ENCODE results near the gene DPY19L1.
"Not testable (repeated sequence)": the region's sequence is repeated elsewhere in the genome, so short reads cannot be mapped to it uniquely, and the experiment has no call there.

The DPY19L1 gene

DNA sequence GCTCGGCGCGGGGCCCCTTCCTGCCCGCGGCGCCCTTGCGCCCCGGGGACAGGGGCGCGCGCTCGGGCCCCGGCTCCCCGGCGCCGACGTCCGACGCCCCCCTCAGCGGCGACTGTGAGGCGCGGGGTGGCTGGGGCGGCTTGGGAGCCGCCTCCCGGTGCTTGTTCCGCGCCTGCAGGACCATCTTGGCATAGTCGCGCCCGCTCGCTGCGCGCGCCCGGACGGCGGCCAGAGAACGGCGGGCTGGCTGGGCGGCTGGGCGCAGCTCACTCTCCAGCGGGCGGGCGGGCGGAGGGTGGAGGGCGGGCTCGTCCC lies at the start of gene DPY19L1:
TSS of gene DPY19L1 (minus strand) at position 275 of the 315 bp plus-strand sequence. CDS start at position 184, 91 bp downstream.
- in situ Hi-C loops (cut with HindIII; ENCODE audit: low sequenced_read_pairs): no loop called here
- H3K4me3 ChIP-seq (ENCODE audit: low read depth, low read length): peak within 1 kb of the TSS; percentile 73
- no peak for DNase-seq (ENCODE audit: low read depth)
- TF ChIP-seq, protein P1, sequence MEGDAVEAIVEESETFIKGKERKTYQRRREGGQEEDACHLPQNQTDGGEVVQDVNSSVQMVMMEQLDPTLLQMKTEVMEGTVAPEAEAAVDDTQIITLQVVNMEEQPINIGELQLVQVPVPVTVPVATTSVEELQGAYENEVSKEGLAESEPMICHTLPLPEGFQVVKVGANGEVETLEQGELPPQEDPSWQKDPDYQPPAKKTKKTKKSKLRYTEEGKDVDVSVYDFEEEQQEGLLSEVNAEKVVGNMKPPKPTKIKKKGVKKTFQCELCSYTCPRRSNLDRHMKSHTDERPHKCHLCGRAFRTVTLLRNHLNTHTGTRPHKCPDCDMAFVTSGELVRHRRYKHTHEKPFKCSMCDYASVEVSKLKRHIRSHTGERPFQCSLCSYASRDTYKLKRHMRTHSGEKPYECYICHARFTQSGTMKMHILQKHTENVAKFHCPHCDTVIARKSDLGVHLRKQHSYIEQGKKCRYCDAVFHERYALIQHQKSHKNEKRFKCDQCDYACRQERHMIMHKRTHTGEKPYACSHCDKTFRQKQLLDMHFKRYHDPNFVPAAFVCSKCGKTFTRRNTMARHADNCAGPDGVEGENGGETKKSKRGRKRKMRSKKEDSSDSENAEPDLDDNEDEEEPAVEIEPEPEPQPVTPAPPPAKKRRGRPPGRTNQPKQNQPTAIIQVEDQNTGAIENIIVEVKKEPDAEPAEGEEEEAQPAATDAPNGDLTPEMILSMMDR (IDR thresholded peaks at IDR 0.05; ENCODE audit: low read depth, low read length, missing control alignments): no peak

DNA sequence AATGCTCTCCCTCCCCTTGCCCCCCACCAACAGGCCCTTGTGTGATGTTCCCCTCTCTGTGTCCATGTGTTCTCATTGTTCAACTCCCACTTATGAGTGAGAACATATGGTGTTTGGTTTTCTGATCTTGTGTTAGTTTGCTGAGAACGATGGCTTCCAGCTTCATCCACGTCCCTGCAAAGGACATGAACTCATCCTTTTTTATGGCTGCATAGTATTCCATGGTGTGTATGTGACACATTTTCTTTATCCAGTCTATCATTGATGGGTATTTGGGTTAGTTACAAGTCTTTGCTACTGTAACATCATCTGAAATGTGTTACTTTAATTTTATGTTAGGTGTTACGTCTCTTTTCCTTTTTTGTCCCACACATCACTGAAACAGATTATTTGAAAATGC lies 42.2 kb upstream of the DPY19L1 start:
- H3K4me3 ChIP-seq (ENCODE audit: low read depth, low read length); in situ Hi-C loops (cut with HindIII; ENCODE audit: low sequenced_read_pairs); DNase-seq (ENCODE audit: low read depth): not testable (repeated sequence)

DNA sequence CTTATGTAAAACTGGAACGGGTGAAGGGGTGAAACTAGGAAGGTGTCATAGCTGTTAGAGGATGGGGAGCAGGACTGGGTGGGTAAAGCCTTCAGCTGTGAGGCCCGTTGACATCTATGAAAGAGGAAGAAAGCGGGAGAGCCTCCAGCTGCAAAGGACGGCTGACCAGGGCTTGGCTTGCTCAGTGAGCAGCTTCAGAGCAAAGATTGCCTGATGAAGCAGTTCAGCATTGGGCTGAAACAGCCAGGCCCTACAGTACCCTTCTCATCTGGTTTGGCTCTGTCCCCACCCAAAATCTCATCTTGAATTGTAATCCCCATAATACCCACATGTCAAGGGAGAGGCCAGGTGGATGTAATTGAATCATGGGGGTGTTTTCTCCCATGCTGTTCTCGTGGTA lies 36.7 kb upstream of the DPY19L1 start:
- H3K4me3 ChIP-seq (ENCODE audit: low read depth, low read length); in situ Hi-C loops (cut with HindIII; ENCODE audit: low sequenced_read_pairs); DNase-seq (ENCODE audit: low read depth): not testable (repeated sequence)

DNA sequence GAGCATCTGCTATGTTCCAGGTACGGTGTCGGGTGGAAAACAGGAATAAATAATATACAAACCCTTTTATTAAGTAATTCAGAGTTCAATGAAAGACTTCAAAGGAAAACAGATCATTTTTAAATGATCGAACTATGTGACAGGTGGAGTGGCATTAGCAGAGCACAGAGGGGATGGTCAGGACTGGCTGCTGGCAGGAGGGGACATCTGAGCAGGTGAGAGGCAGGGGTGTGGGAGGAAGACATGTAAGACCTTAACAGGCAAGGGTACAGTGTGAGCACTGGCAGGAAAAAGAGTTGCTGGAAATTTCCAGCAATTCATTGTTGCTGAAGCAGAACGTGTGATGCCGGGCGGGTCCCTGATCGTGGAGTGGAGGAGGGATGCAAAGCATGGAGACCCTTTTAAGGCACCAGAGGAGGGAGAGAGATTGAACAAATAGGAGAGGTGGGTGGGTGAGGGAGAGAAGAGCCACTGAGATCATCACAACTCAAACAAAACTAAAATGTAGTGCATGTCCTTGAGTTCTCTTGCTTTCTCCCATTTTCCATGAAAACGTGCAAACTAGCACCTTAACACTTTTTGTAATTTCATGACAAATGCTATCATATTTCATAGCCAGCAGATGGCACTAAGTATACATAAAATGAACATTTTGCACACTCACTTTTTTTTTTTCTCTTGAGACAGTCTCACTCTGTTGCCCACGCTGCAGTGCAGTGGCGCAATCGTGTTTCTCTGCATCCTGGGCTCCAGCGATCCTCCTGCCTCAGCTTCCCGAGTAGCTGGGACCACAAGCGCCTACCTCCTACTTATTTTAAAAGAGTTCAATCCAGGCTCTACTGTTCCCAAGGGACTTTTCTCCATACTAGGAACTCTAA lies 35.9 kb upstream of the DPY19L1 start:
- in situ Hi-C loops (cut with HindIII; ENCODE audit: low sequenced_read_pairs); DNase-seq (ENCODE audit: low read depth): not testable (repeated sequence)
- TF ChIP-seq, protein P1 (IDR thresholded peaks at IDR 0.05; ENCODE audit: low read depth, low read length, missing control alignments): peak; percentile 3

DNA sequence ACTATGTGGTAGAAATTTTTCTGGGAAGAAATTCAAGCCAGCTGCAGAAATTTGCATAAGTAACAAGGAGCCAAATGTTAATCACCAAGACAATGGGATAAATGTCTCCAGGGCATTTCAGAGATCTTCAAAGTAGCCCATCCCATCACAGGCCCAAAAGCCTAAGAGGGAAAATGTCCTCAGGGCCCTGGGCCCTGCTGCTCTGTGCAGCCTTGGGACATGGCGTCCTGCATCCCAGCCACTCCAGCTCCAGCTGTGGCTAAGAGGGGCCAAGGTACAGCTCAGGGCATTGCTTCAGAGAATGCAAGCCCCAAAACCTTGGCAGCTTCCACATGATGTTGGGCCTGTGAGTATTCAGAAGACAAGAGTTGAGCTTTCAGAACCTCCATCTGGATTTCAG lies 31.8 kb upstream of the DPY19L1 start:
- H3K4me3 ChIP-seq (ENCODE audit: low read depth, low read length); DNase-seq (ENCODE audit: low read depth); in situ Hi-C loops (cut with HindIII; ENCODE audit: low sequenced_read_pairs): not testable (repeated sequence)

More for the DNA sequence above, 35.9 kb upstream of the DPY19L1 start:
- H3K4me3 ChIP-seq (ENCODE audit: low read depth, low read length): not testable (repeated sequence)

DNA sequence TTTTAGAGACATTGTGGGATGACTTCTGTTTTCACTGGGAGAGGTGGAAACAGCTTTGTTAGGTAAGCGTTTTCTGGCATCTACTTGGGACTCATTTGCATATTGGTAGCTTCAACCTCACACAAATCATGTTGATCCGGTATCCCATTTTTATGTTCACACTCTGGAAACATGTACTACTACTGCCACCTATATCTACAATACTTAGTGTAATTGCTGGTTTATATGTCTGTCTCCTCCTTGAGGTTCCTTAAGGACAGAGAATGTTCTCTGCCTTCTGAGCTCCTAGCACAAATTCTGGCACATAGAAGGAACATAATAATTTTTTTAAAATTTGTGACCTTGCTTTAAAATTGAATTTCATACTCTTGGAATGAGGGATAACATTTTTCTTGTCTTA lies 28.1 kb upstream of the DPY19L1 start:
- H3K4me3 ChIP-seq (ENCODE audit: low read depth, low read length); DNase-seq (ENCODE audit: low read depth); in situ Hi-C loops (cut with HindIII; ENCODE audit: low sequenced_read_pairs): not testable (repeated sequence)

DNA sequence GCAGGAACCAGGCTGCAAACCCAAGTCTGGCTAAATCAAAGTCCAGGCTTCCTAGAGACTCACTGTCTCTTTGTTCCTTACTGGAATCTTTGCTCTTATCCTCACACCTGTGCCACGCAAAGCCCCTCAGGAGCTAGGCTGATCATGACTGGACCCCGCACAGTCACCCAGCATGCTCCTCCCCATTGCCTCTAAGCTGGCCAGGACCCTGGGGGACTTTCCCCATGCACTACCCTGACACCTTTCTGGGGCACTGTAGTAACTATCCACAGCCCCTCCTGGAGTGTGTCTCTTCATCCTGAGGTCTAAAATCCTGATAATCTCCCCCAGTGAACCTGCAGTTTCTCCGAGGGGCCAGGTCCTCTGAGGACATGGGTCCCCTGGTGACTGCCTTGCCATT lies 21.3 kb upstream of the DPY19L1 start:
- H3K4me3 ChIP-seq (ENCODE audit: low read depth, low read length); in situ Hi-C loops (cut with HindIII; ENCODE audit: low sequenced_read_pairs); DNase-seq (ENCODE audit: low read depth): not testable (repeated sequence)

DNA sequence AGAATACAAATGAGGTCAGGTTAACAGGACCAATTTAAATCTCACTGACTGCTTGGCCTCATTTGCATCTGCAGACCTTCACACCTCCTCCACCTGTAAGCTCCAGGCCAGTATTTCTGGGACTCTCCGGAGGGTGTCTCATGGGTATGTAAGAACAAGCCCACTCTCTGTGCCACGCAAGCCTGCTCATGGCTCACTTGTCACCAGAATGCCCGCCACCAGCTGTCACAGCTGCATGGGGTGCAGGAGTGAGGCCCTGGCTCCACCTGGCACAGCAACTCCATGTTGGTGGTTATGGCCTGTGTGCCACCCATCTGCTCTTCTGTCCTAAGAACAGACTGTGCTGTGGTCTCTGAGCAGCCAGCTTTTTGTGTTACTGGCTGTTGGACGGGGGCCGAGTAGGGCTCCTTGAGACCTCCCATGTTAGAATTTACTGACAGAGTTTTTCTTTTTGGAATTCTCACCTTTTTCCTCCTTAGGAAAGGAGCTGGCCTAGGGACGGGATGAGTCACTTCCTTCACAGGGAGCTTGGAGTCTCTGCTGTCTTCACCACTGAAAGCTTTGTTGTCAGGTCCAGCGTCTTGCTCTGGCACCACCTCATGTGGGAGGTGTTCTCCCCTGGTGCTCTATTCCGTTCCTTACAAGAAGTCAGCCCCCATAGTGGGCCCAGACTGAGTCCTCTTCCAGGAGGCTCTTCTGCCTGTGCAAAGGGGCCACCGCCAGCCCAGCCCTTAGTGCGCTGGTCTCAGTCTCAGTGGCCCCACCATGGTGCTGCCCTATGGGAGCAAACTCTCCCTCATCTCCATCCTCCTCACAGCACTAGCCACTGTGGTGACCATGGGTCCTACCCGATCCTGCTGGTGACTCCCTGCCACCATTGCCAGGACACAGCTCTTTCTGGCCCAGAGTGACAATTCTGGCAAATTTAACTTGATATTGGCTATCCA lies 20.5 kb upstream of the DPY19L1 start:
- H3K4me3 ChIP-seq (ENCODE audit: low read depth, low read length); DNase-seq (ENCODE audit: low read depth); in situ Hi-C loops (cut with HindIII; ENCODE audit: low sequenced_read_pairs): not testable (repeated sequence)

DNA sequence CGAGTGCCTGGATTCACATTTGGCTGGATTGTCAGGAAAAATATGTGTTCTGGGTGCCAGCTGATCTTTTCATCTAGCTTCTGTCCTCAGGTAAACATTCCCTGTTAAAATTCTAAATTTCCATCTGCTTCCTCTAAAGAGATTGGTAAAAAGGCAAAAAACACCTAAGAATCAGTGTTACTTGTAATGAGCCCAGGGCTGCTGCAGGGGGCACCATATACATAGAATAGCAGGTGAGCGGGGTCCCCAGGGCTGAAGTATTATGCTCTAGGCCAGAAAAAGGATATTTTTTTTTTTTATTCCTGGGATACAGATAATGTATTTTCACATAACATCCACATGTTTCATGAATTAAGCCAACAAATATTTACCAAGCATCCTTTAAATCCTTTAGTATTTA lies 18.4 kb upstream of the DPY19L1 start:
- H3K4me3 ChIP-seq (ENCODE audit: low read depth, low read length); DNase-seq (ENCODE audit: low read depth); in situ Hi-C loops (cut with HindIII; ENCODE audit: low sequenced_read_pairs): not testable (repeated sequence)
- TF ChIP-seq, protein P1 (IDR thresholded peaks at IDR 0.05; ENCODE audit: low read depth, low read length, missing control alignments): peak; percentile 42

DNA sequence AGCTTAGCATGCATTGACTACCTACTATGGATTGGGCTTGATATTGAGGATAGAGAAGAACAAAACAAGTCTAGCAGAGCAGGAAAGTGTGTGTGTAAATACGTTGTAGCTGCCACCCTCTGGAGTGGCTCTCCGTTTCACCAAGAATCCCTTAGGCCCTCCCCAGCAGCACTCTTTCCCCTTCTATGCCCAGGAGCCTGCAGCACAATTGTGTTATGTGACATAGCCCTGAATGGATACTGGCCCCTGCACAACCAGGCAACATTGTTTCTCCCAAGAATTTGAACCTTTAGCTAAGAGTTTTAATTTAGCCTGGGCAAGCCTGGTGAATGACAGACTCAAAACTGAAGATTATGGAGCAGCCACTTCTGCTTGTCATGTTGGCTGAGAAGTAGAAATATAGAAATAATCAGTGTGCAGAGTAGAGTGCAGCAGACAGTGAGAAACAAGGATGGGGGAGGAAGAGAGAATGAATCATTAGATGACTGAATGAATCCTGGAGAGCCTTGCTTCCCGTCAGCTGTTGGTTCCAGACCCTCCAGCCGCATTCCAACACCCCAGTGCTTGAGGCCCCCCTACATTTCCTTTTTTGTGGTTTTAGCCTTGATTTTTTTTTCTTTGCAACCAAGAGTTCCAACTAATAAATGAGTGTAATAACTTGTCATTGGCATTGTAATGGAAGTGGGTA lies 16.3 kb upstream of the DPY19L1 start:
- H3K4me3 ChIP-seq (ENCODE audit: low read depth, low read length); in situ Hi-C loops (cut with HindIII; ENCODE audit: low sequenced_read_pairs): not testable (repeated sequence)
- peak; percentile 16 for DNase-seq (ENCODE audit: low read depth)

DNA sequence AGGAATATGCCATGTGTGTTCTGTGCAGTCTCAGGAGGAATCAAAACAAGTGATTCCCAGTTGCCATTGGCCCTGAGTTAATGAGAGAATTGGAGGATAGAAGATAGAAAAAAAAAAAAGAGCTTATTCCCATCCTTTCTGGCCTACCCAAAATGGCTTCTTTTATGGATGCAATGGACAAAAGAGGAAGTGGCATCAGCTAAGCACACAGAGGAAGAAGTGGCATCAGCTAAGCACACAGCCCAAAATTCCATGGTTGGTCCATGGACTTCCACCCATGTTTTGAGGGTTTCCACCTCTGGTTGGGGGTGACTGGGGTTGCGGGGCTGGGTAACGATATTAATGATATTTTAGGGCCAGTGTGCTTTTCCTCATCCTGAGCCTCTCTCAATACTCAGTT lies 11.1 kb upstream of the DPY19L1 start:
- DNase-seq (ENCODE audit: low read depth); H3K4me3 ChIP-seq (ENCODE audit: low read depth, low read length); in situ Hi-C loops (cut with HindIII; ENCODE audit: low sequenced_read_pairs): not testable (repeated sequence)

DNA sequence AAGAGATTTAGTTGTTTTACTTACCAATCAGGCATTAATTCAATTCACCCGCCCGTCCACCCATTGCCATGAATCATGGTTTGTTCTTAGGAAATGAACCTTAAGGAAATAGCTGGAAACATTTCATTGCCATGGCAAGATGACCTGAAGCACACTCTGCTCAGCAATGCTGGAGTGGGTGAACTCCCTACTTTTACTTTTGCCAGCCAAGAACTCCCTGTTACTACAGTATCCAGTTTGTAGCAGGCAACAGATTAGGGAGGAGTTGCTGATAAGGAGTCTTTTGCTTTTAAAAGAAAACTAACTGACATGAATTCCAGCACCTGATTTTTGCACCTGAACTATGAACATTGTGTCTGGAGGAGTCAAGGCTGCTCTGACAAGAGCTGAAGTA lies 10.6 kb upstream of the DPY19L1 start:
- H3K4me3 ChIP-seq (ENCODE audit: low read depth, low read length); DNase-seq (ENCODE audit: low read depth); in situ Hi-C loops (cut with HindIII; ENCODE audit: low sequenced_read_pairs): not testable (repeated sequence)

DNA sequence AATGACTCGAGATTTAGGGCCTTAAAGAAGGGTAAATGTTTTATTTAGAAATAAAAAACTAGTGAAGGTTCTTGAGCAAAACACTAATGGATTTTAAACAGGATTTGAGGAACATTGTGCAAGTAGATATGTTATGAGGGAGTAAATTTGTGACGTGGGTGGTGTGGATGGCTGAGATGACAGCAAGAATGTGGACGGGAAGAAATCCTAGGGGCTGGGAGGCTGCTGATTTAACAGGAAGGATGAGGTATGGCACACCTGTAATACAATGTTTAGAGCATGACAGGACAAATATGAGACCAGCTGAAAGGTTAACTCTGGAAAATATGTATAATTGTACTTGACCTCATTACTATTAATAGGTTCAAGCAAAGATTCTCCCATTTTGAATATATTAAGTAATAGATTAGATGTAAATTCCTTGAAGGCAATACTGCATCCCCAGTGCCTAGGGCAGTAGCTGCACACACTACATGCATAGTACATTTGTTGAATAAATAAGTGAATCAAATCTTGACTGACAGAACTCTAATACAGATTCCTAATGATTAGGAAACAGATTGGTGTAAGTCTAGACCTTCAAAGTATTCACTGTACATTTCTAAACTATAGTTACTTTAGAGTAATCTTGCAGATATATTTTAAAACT lies 10.1 kb upstream of the DPY19L1 start:
- H3K4me3 ChIP-seq (ENCODE audit: low read depth, low read length); in situ Hi-C loops (cut with HindIII; ENCODE audit: low sequenced_read_pairs); DNase-seq (ENCODE audit: low read depth): not testable (repeated sequence)
